Uterus (tissue), 2 donors: ENCODE data around the gene GPRC5D.

Source experiments
- CTCF ChIP-seq, 4 experiments: fragments of 200-600 bp in 2 of 4; fragments of 450-650 bp in 2 of 4; sonication (generic) in 2 of 4; IDR thresholded peaks; one replicate each; pipeline ENCODE4 v1.5.1; 2016 to 2019; ENCODE audit warnings: antibody characterized with exemption in 4 of 4, mild to moderate bottlenecking in 2 of 4, moderate library complexity in 1 of 4
- POLR2A ChIP-seq, 2 donors: fragments of 450-650 bp; IDR thresholded peaks; one replicate each; pipeline ENCODE4 v1.6.1; 2016; ENCODE audit warnings: antibody characterized with exemption in 2 of 2, mild to moderate bottlenecking in 1 of 2, moderate library complexity in 1 of 2

- TF ChIP-seq CTCF (IDR thresholded peaks at IDR 0.05) (no peak), POLR2A (IDR thresholded peaks at IDR 0.05) (no peak)
Measured at GRCh38 chr12:12929696-12930095, 22.3 kb downstream of the GPRC5D start.
